ENCODE results near the gene PAK1.

PAK1 gene

GRCh38 chr11:77409046-77409445 is 64.8 kb downstream of the PAK1 start:
- no peak for TF ChIP-seq CTCF (IDR thresholded peaks at IDR 0.05)
- TF ChIP-seq ZFX (IDR thresholded peaks at IDR 0.05; ENCODE audit: borderline replicate concordance), result no peak
- H3K27ac ChIP-seq, result no peak overlapping the region

GRCh38 chr11:77407613-77408012 is 66.3 kb downstream of the PAK1 start:
- TF ChIP-seq ZFX (IDR thresholded peaks at IDR 0.05; ENCODE audit: borderline replicate concordance) (no peak), CTCF (IDR thresholded peaks at IDR 0.05) (no peak)
- no peak overlapping the region for H3K27ac ChIP-seq

- no peak overlapping the region for H3K27ac ChIP-seq
- TF ChIP-seq ZFX (IDR thresholded peaks at IDR 0.05; ENCODE audit: borderline replicate concordance) (no peak), CTCF (IDR thresholded peaks at IDR 0.05) (no peak)
Measured at GRCh38 chr11:77406396-77406795, 67.5 kb downstream of the PAK1 start.

- TF ChIP-seq CTCF (IDR thresholded peaks at IDR 0.05) (no peak), ZFX (IDR thresholded peaks at IDR 0.05; ENCODE audit: borderline replicate concordance) (no peak)
- no peak overlapping the region for H3K27ac ChIP-seq
Measured at GRCh38 chr11:77403211-77403610, 70.7 kb downstream of the PAK1 start.

- TF ChIP-seq ZFX (IDR thresholded peaks at IDR 0.05; ENCODE audit: borderline replicate concordance), result no peak
- no peak for TF ChIP-seq CTCF (IDR thresholded peaks at IDR 0.05)
- H3K27ac ChIP-seq, result no peak overlapping the region
Measured at GRCh38 chr11:77402218-77402556, 71.7 kb downstream of the PAK1 start.

- H3K27ac ChIP-seq, result no peak overlapping the region
- no peak for TF ChIP-seq ZFX (IDR thresholded peaks at IDR 0.05; ENCODE audit: borderline replicate concordance)
- no peak for TF ChIP-seq CTCF (IDR thresholded peaks at IDR 0.05)
Measured at GRCh38 chr11:77401486-77402217, 72.2 kb downstream of the PAK1 start.

GRCh38 chr11:77400775-77401449 is 73.0 kb downstream of the PAK1 start:
- no peak overlapping the region for H3K27ac ChIP-seq
- TF ChIP-seq ZFX (IDR thresholded peaks at IDR 0.05; ENCODE audit: borderline replicate concordance) (no peak), CTCF (IDR thresholded peaks at IDR 0.05) (no peak; the same call in 1 of the 2 replicates)
